COLO829 (cell line): ENCODE measurements around the gene CDIPT.

Experiments
- DNase-seq: peaks from one replicate; pipeline ENCODE4 v3.0.0; 2012; ENCODE audit warnings: low spot score

CDIPT gene

GRCh38 chr16:29810699-29811169 is 52.3 kb downstream of the CDIPT start:
- no peak for DNase-seq

- DNase-seq = no peak
Measured at GRCh38 chr16:29809850-29810698, 53.0 kb downstream of the CDIPT start.

- no peak for DNase-seq
Measured at GRCh38 chr16:29809031-29809747, 53.8 kb downstream of the CDIPT start.
